Thoracic aorta (tissue), 2 donors: Measurements from ENCODE around the gene ZNRF1. TPM values are rescaled to one million over a fixed set of nuclear protein-coding genes. Genes with fewer than 3 reads are reported as not detected.

Experiments used
- ATAC-seq: fragments of 150-250 bp; one replicate; pipeline ENCODE4 v1.8.0; 2017; ENCODE audit warnings: low read depth; ENCODE audit not compliant: insufficient number of reproducible peaks, low FRiP score
- DNase-seq: peaks from one replicate; pipeline ENCODE4 v3.0.0-alpha.2; 2020; ENCODE audit warnings: low spot score
- H3K27ac ChIP-seq, 2 donors: fragments of 200-600 bp; sonication (generic); 1 replicate in 1 of 2; 2 replicates in 1 of 2; pipeline ENCODE4 v1.5.1; 2016; ENCODE audit warnings: mild to moderate bottlenecking in 2 of 2, moderate library complexity in 2 of 2
- H3K27me3 ChIP-seq: fragments of 200-600 bp; sonication (generic); replicated peaks from 2 replicates; pipeline ENCODE4 v1.6.0; 2016; ENCODE audit warnings: mild to moderate bottlenecking; ENCODE audit not compliant: insufficient read depth
- H3K36me3 ChIP-seq: fragments of 200-600 bp; sonication (generic); one replicate; pipeline ENCODE4 v1.5.1; 2016
- H3K4me1 ChIP-seq, 2 donors: fragments of 200-600 bp; sonication (generic); 1 replicate in 1 of 2; 2 replicates in 1 of 2; pipeline versions ENCODE4 v1.5.1 to v1.6.0; 2016; ENCODE audit warnings: low read depth in 2 of 2, mild to moderate bottlenecking in 1 of 2; ENCODE audit not compliant: control insufficient read depth in 1 of 2
- H3K4me3 ChIP-seq: fragments of 200-600 bp; sonication (generic); 2 replicates; pipeline ENCODE4 v1.5.1; 2016; ENCODE audit warnings: mild to moderate bottlenecking
- H3K9me3 ChIP-seq: fragments of 200-600 bp; sonication (generic); 2 replicates; pipeline ENCODE4 v1.5.1; 2016
- CTCF ChIP-seq: fragments of 200-600 bp; sonication (generic); IDR thresholded peaks from one replicate; pipeline ENCODE4 v1.5.1; 2019; ENCODE audit warnings: antibody characterized with exemption
- total RNA-seq, 2 donors: library from RNA; depleted of rRNA; stranded (reverse); fragments of >200 nt; gene quantifications; one replicate each; pipeline versions ENCODE4 v1.1.0 to v1.2.3, GENCODE V29; 2016

Gene ZNRF1
- total RNA-seq, 2 donors from 2014 or later: 16.9 to 27.1 TPM

GRCh38 chr16:75048530-75048929 lies 49.7 kb downstream of the ZNRF1 start:
- H3K9me3 ChIP-seq: no peaks in the 10 kb centered on the region
- H3K4me3 ChIP-seq: no peak overlapping the region
- no peaks in the 10 kb centered on the region for H3K27me3 ChIP-seq
- H3K27ac ChIP-seq: peak overlapping the region in 1 of 2 donors; percentile 42
- peaks cover 24 to 41% of the 10 kb centered on the region in 2 donors for H3K4me1 ChIP-seq
- DNase-seq: no peak
- H3K36me3 ChIP-seq: no peaks in the 10 kb centered on the region
- TF ChIP-seq CTCF: no peak
- ATAC-seq: no peak

DNA sequence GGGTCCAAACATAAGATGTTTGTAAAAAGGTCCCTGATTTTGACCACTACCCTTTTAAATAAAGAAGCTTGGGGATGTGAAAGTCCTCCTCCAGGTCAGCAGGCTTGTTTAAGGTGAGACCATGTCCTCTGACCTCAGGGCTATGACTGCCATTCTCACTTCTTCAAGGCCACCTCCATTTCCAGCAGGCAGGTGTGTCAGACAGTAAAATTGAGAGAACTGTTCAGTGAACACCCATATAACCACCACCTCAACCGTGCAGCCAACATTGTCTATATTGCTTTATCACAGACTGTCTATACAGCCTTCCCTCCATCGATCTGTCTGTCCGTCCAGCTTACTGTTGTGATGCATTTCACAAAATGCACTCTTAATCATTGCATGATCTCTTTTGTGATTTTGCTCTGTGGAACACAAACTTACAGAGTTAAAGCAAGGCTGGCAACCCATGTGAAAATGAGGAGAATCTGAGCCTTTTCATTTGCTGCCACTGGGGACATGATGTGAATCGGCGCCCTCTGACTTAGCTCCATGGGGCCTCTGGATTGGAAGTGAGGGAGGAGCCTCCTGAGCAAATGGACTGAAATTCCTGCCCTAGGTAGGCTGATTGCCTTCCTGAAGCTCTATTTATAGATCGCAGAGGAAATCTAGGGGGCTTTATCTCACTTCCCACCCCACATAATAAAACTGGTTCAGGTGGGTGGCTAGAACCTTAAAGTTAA lies 53.8 kb downstream of the ZNRF1 start:
- TF ChIP-seq CTCF: no peak

GRCh38 chr16:75053791-75054555 lies 55.1 kb downstream of the ZNRF1 start:
- Histone ChIP-seq H3K4me1 (peaks cover 0 to 10% of the 10 kb centered on the region in 2 donors), H3K27ac (no peak overlapping the region), H3K4me3 (no peak overlapping the region), H3K36me3 (no peaks in the 10 kb centered on the region), H3K27me3 (no peaks in the 10 kb centered on the region), H3K9me3 (no peaks in the 10 kb centered on the region)
- no peak for TF ChIP-seq CTCF
- ATAC-seq: no peak
- no peak for DNase-seq

More for the DNA sequence above, 53.8 kb downstream of the ZNRF1 start:
- H3K27ac ChIP-seq: no peak overlapping the region
- H3K27me3 ChIP-seq: no peaks in the 10 kb centered on the region
- DNase-seq: no peak
- no peak for ATAC-seq
- no peaks in the 10 kb centered on the region for H3K9me3 ChIP-seq
- peaks cover 0 to 20% of the 10 kb centered on the region in 2 donors for H3K4me1 ChIP-seq
- no peaks in the 10 kb centered on the region for H3K36me3 ChIP-seq
- H3K4me3 ChIP-seq: no peak overlapping the region

- DNase-seq (no peak), ATAC-seq (no peak)
- no peak for TF ChIP-seq CTCF
- Histone ChIP-seq H3K27me3 (no peaks in the 10 kb centered on the region), H3K36me3 (no peaks in the 10 kb centered on the region), H3K4me1 (peaks cover 0 to 10% of the 10 kb centered on the region in 2 donors), H3K4me3 (no peak overlapping the region), H3K27ac (no peak overlapping the region), H3K9me3 (no peaks in the 10 kb centered on the region)
These were observed 55.7 kb downstream of the ZNRF1 start for GRCh38 chr16:75054556-75054947.

GRCh38 chr16:75058806-75059205 lies 60.0 kb downstream of the ZNRF1 start:
- peaks cover 0 to 24% of the 10 kb centered on the region in 2 donors for H3K4me1 ChIP-seq
- no peak for DNase-seq

More at GRCh38 chr16:75058806-75059205, 60.0 kb downstream of the ZNRF1 start:
- TF ChIP-seq CTCF: no peak
- Histone ChIP-seq H3K4me3 (no peak overlapping the region), H3K27me3 (no peaks in the 10 kb centered on the region), H3K36me3 (no peaks in the 10 kb centered on the region), H3K27ac (no peak overlapping the region), H3K9me3 (no peaks in the 10 kb centered on the region)
- no peak for ATAC-seq
